Astrocyte of the spinal cord (primary cell): ENCODE data around the gene CC2D1A.
A peak's percentile ranks its signal among the peaks of the same experiment; 100 is the strongest.

Experiments used
- DNase-seq: peaks from one replicate; pipeline ENCODE4 v3.0.0; 2011; ENCODE audit warnings: low read depth, low spot score
- H3K4me3 ChIP-seq: 2 replicates; pipeline ENCODE4 v1.5.1; 2011; ENCODE audit warnings: low read depth, mild to moderate bottlenecking, low read length, moderate library complexity
- CTCF ChIP-seq: IDR thresholded peaks from 2 replicates; pipeline ENCODE4 v1.5.1; 2012; ENCODE audit warnings: low read depth, mild to moderate bottlenecking, low read length, inconsistent platforms
- in situ Hi-C: cut with HindIII; loops from 2 replicates; pipeline ENCODE4 v1.10.0; 2017; ENCODE audit warnings: low sequenced_read_pairs

Gene CC2D1A

GRCh38 chr19:13864046-13864666 lies 41.8 kb upstream of the CC2D1A start:
- DNase-seq: no peak
- no peak for TF ChIP-seq CTCF
- in situ Hi-C loops: no loop called here
- H3K4me3 ChIP-seq: peak overlapping the region; percentile 2

GRCh38 chr19:13864667-13865570 lies 41.1 kb upstream of the CC2D1A start:
- no peak for DNase-seq
- TF ChIP-seq CTCF: no peak
- peak overlapping the region; percentile 54 for H3K4me3 ChIP-seq
- in situ Hi-C loops: no loop called here

GRCh38 chr19:13865571-13866462 lies 40.2 kb upstream of the CC2D1A start:
- TF ChIP-seq CTCF: no peak
- peak overlapping the region; percentile 54 for H3K4me3 ChIP-seq
- in situ Hi-C loops: no loop called here
- DNase-seq: no peak

- no peak for DNase-seq
- TF ChIP-seq CTCF: no peak
- in situ Hi-C loops: no loop called here
- H3K4me3 ChIP-seq: peak overlapping the region; percentile 54
Observed at GRCh38 chr19:13866463-13867046, 39.4 kb upstream of the CC2D1A start.

GRCh38 chr19:13868663-13869062 lies 37.3 kb upstream of the CC2D1A start:
- in situ Hi-C loops: no loop called here
- no peak for TF ChIP-seq CTCF
- DNase-seq: no peak
- no peak overlapping the region for H3K4me3 ChIP-seq

GRCh38 chr19:13869281-13869680 lies 36.7 kb upstream of the CC2D1A start:
- in situ Hi-C loops: no loop called here
- DNase-seq: no peak
- H3K4me3 ChIP-seq: no peak overlapping the region
- TF ChIP-seq CTCF: no peak
